Endothelial cell of umbilical vein (primary cell): Measurements from ENCODE around the gene CNDP2. TPM values are rescaled to one million over a fixed set of nuclear protein-coding genes. Genes with fewer than 3 reads are reported as not detected.

Source experiments
- BruUV-seq: library from RNA; stranded (reverse); fragments of 400-500 nt; replicated peaks from 2 replicates; lab custom pipeline; 2021; lab: Mats Ljungman, UMichigan
- CTCF ChIA-PET: fragments of 300-600, 350-600 bp; sonication (Branson Sonifier 250); formaldehyde crosslinking; loops from one replicate; lab custom pipeline; 2021; ENCODE audit warnings: antibody characterized with exemption, inconsistent platforms; lab: Charles Lee
- POLR2A ChIA-PET: fragments of 300-600, 350-600 bp; sonication (Branson Sonifier 250); formaldehyde crosslinking; loops from one replicate; lab custom pipeline; 2021; ENCODE audit warnings: antibody characterized with exemption, inconsistent platforms; lab: Charles Lee
- DNase-seq: peaks from one replicate; pipeline ENCODE4 v3.0.0-alpha.2; 2011; ENCODE audit warnings: low read depth, low spot score
- FAIRE-seq: peaks from 2 replicates; lab custom pipeline; 2011; peaks lifted over from hg19 to GRCh38; lab: Jason Lieb, UNC
- H2AFZ ChIP-seq: 2 replicates; pipeline ENCODE4 v1.6.0; 2012; ENCODE audit warnings: low read depth, low read length, control low read depth, inconsistent platforms
- H3K27ac ChIP-seq: 2 replicates; pipeline ENCODE4 v1.5.1; 2011; ENCODE audit warnings: low read depth, mild to moderate bottlenecking, control low read depth, low read length, moderate library complexity; ENCODE audit not compliant: insufficient read depth
- H3K27me3 ChIP-seq, 2 experiments: 2 replicates each; pipeline versions ENCODE4 v1.6.0 to v1.6.1; 2011; ENCODE audit warnings: low read length in 2 of 2, mixed read lengths in 1 of 2; ENCODE audit not compliant: control insufficient read depth in 2 of 2, insufficient read depth in 2 of 2
- H3K36me3 ChIP-seq, 2 experiments: 2 replicates in 1 of 2; 3 replicates in 1 of 2; pipeline ENCODE4 v1.5.1; 2011; ENCODE audit warnings: low read length in 2 of 2, mild to moderate bottlenecking in 1 of 2, moderate library complexity in 1 of 2; ENCODE audit not compliant: control insufficient read depth in 2 of 2, insufficient read depth in 2 of 2; ENCODE audit errors: extremely low read depth in 1 of 2
- H3K4me1 ChIP-seq: 3 replicates; pipeline ENCODE4 v1.5.1; 2011; ENCODE audit warnings: mild to moderate bottlenecking, low read length; ENCODE audit not compliant: control insufficient read depth, insufficient read depth; ENCODE audit errors: extremely low read depth
- H3K4me2 ChIP-seq: 2 replicates; pipeline ENCODE4 v1.6.1; 2011; ENCODE audit warnings: low read length, control low read depth, mixed read lengths; ENCODE audit not compliant: insufficient read depth
- H3K4me3 ChIP-seq, 3 experiments: fragments of 200-600 bp in 1 of 3; sonication (generic), shearing (Covaris generic) in 1 of 3; replicated peaks in 1 of 3; 2 replicates each; pipeline ENCODE4 v1.5.1; 2011 to 2016; ENCODE audit warnings: control low read depth in 3 of 3, low read length in 3 of 3, mild to moderate bottlenecking in 2 of 3, inconsistent platforms in 1 of 3, low read depth in 1 of 3, moderate library complexity in 1 of 3; ENCODE audit not compliant: insufficient read depth in 1 of 3
- H3K79me2 ChIP-seq: 2 replicates; pipeline ENCODE4 v1.6.0; 2012; ENCODE audit warnings: low read length, inconsistent platforms; ENCODE audit not compliant: control insufficient read depth, insufficient read depth
- H3K9ac ChIP-seq: replicated peaks from 2 replicates; pipeline ENCODE3; 2011; ENCODE audit warnings: low read length, control low read depth; ENCODE audit not compliant: insufficient read depth; ENCODE audit errors: extremely low read depth
- H3K9me1 ChIP-seq: replicated peaks from 3 replicates; pipeline ENCODE4 v1.6.0; 2011; ENCODE audit warnings: mild to moderate bottlenecking, low read length; ENCODE audit not compliant: control insufficient read depth, insufficient read depth; ENCODE audit errors: extremely low read depth
- H3K9me3 ChIP-seq: replicated peaks from 2 replicates; pipeline ENCODE4 v1.5.1; 2012; ENCODE audit warnings: low read length, inconsistent platforms; ENCODE audit not compliant: control insufficient read depth, insufficient read depth
- H4K20me1 ChIP-seq: replicated peaks from 2 replicates; pipeline ENCODE3; 2011; ENCODE audit warnings: mild to moderate bottlenecking, low read length; ENCODE audit not compliant: control insufficient read depth, insufficient read depth; ENCODE audit errors: extremely low read depth
- CTCF ChIP-seq, 2 donors: IDR thresholded peaks; 1 replicate in 1 of 2; 2 replicates in 1 of 2; pipeline ENCODE4 v1.5.1; 2011; ENCODE audit warnings: low read length in 2 of 2, mild to moderate bottlenecking in 2 of 2, moderate library complexity in 2 of 2, control low read depth in 1 of 2, inconsistent platforms in 1 of 2, low read depth in 1 of 2; ENCODE audit not compliant: insufficient read depth in 1 of 2; ENCODE audit errors: extremely low read depth in 1 of 2
- EZH2 ChIP-seq: IDR thresholded peaks from 2 replicates; pipeline ENCODE4 v1.6.1; 2012; ENCODE audit warnings: borderline replicate concordance, low read depth, mild to moderate bottlenecking, moderate library complexity, low read length, inconsistent platforms; ENCODE audit not compliant: severe bottlenecking
- FOS ChIP-seq: IDR thresholded peaks from 2 replicates; pipeline ENCODE4 v1.6.1; 2011; ENCODE audit warnings: mild to moderate bottlenecking, low read length, moderate library complexity, borderline replicate concordance; ENCODE audit not compliant: insufficient read depth
- GATA2 ChIP-seq: IDR thresholded peaks from 2 replicates; pipeline ENCODE4 v1.7.0; 2011; ENCODE audit warnings: low read depth, mild to moderate bottlenecking, moderate library complexity, mixed read lengths, low read length; ENCODE audit not compliant: insufficient read length, insufficient read depth
- JUN ChIP-seq: IDR thresholded peaks from 2 replicates; pipeline ENCODE4 v1.6.1; 2011; ENCODE audit warnings: borderline replicate concordance, low read depth; ENCODE audit not compliant: insufficient read length, insufficient read depth
- MAX ChIP-seq: IDR thresholded peaks from 2 replicates; pipeline ENCODE4 v1.6.1; 2011; ENCODE audit not compliant: insufficient read depth, insufficient read length
- MYC ChIP-seq: IDR thresholded peaks from one replicate; pipeline ENCODE4 v1.6.1; 2011; ENCODE audit warnings: mild to moderate bottlenecking, low read depth, low read length
- POLR2A ChIP-seq: IDR thresholded peaks from 2 replicates; pipeline ENCODE4 v1.6.1; 2012; ENCODE audit warnings: low read depth, mild to moderate bottlenecking, control low read depth, low read length
- POLR2AphosphoS5 ChIP-seq: IDR thresholded peaks from 2 replicates; pipeline ENCODE4 v1.6.1; 2012; ENCODE audit warnings: low read depth, mild to moderate bottlenecking, control low read depth, low read length, moderate library complexity; ENCODE audit not compliant: insufficient read depth
- dilution Hi-C: fragments of 300-500 bp; cut with MboI; formaldehyde crosslinking; loops from one replicate; pipeline ENCODE4 v1.15.0; 2019; ENCODE audit warnings: low sequenced_read_pairs; ENCODE audit not compliant: extremely low pct_ligation_motif_present
- intact Hi-C: fragments of 100-400 bp; cut with micrococcal nuclease; formaldehyde crosslinking; loops from one replicate; pipeline ENCODE4 v1.10.0; 2022
- polyA plus RNA-seq, 4 experiments: library from polyadenylated mRNA; depleted of rRNA in 3 of 4; stranded (reverse) in 3 of 4; unstranded in 1 of 4; fragments of >200 nt; gene quantifications; 2 replicates each; pipeline versions ENCODE4 v1.2.1 to v1.2.3, GENCODE V29; 2011 to 2012; ENCODE audit warnings: missing spikeins in 1 of 4
- total RNA-seq: library from RNA; stranded (reverse); gene quantifications from 2 replicates; pipeline ENCODE4 v1.2.3, GENCODE V29; 2021

The CNDP2 gene
- total and polyA plus RNA-seq, 2 donors (not counting 3 experiments of a cell fraction or from before 2014, with no cell fraction given), result 52.9 to 123 TPM

GRCh38 chr18:74473976-74474640 is 22.1 kb upstream of the CNDP2 start:
- H3K36me3 ChIP-seq, result no peaks in the 10 kb centered on the region
- no peaks in the 10 kb centered on the region for H3K9me3 ChIP-seq
- intact Hi-C loops, result no loop called here
- H3K9me1 ChIP-seq, result no peaks in the 10 kb centered on the region
- no TSS peak for BruUV-seq
- H3K9ac ChIP-seq, result no peak overlapping the region
- ChIA-PET CTCF (interaction anchor here (0.6 kb wide), 1 partner anchor 11 kb away, joined by 3 read pairs; no protein-coding TSS in a partner anchor), POLR2A (no interaction called here)
- dilution Hi-C loops, result no loop called here
- DNase-seq (no peak), FAIRE-seq (no peak)
- TF ChIP-seq POLR2A (no peak), GATA2 (no peak), MAX (no peak), EZH2 (no peak), FOS (no peak), MYC (no peak), JUN (no peak), CTCF (IDR thresholded peaks at IDR 0.05; ENCODE audit: extremely low read depth in 1 of 2, insufficient read depth in 1 of 2, low read depth in 1 of 2, low read length in 2 of 2) (no peak), POLR2AphosphoS5 (no peak)
- H3K27me3 ChIP-seq, result peaks cover 0 to 11% of the 10 kb centered on the region in 2 experiments
- H3K4me3 ChIP-seq, result no peak overlapping the region
- H2AFZ ChIP-seq, result no peak overlapping the region
- H3K79me2 ChIP-seq, result no peaks in the 10 kb centered on the region
- no peaks in the 10 kb centered on the region for H4K20me1 ChIP-seq
- no peak overlapping the region for H3K4me2 ChIP-seq
- no peak overlapping the region for H3K27ac ChIP-seq
- no peaks in the 10 kb centered on the region for H3K4me1 ChIP-seq
